Measurements from ENCODE around the gene MINDY3.

MINDY3 gene

DNA sequence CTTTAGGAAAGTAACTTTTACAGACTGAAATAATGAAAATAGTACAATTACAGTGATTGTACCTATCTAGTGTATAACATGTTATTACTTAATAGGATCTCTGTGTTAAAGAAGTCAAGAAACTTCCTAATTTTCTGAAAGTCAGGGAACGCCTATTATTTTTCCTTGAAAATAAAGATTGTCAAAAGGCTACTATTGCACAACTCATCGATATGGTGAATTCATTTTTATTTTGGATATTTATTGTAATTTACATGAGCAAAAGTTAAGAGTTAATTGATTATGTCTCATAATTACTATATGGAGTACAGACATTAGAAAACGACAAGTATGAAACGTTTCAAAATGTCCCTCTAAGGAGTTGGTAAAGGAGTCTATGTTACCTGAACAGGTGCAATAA is 12.8 kb downstream of the MINDY3 start:
- DNase-seq (ENCODE audit: low spot score in 2 of 2) = no peak
- in situ Hi-C loops (cut with MboI; ENCODE audit: low sequenced_read_pairs) = no loop called here
- Histone ChIP-seq H3K36me3 (replicated peaks) (no peaks in the 10 kb centered on the region), H3K27me3 (ENCODE audit: low read depth) (no peaks in the 10 kb centered on the region), H3K9me3 (no peaks in the 10 kb centered on the region), H3K4me3 (no peak overlapping the region), H3K4me1 (peaks cover 2% of the 10 kb centered on the region; the same call in 1 of the 2 replicates)

DNA sequence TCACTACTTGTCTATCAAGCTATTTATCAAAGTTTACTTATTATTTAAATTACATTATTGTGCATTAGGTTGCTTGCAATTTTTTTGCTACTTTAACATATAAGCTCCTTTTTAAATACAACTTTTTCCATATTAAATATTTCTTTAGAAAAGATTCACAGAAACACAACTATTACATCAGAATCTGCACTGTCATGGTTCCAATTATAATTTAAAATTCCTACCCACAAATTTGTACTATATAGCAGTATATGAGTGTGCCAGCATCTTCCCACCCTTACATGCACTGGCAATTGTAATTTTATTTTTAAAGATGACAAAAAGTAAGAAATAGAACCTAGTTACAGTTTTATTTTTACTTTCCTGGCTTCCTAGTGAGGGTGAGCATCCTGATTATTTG is 15.8 kb downstream of the MINDY3 start:
- H3K27me3 ChIP-seq (ENCODE audit: low read depth) = no peaks in the 10 kb centered on the region

DNA sequence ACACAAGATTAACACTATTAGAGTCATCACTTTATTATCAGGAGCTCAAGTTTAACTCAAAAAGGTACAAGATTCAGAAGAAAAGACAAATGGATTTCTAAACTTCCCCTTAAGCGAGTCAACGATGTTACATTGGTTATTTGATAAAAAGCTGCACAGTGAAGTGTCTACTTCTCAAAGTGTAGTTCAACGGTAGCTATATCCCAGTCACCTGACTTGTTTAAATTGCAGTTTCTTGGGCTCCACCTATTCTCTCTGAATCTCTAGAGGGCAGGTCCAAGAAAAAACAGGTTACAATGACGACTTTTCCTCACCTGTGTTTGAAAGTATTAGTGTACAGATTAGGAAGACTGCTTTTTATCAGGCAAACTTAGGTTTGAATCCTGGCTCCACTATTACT is 16.6 kb downstream of the MINDY3 start:
- Histone ChIP-seq H3K36me3 (replicated peaks) (no peaks in the 10 kb centered on the region), H3K4me1 (peaks cover 2% of the 10 kb centered on the region; the same call in 1 of the 2 replicates), H3K4me3 (no peak overlapping the region), H3K27me3 (ENCODE audit: low read depth) (no peaks in the 10 kb centered on the region), H3K9me3 (no peaks in the 10 kb centered on the region)
- DNase-seq (ENCODE audit: low spot score in 2 of 2) = no peak
- in situ Hi-C loops (cut with MboI; ENCODE audit: low sequenced_read_pairs) = no loop called here

More for the DNA sequence above, 15.8 kb downstream of the MINDY3 start:
- no peak for DNase-seq (ENCODE audit: low spot score in 2 of 2)
- no peaks in the 10 kb centered on the region for H3K36me3 ChIP-seq (replicated peaks)
- H3K9me3 ChIP-seq = no peaks in the 10 kb centered on the region
- in situ Hi-C loops (cut with MboI; ENCODE audit: low sequenced_read_pairs) = no loop called here
- peaks cover 2% of the 10 kb centered on the region; the same call in 1 of the 2 replicates for H3K4me1 ChIP-seq
- no peak overlapping the region for H3K4me3 ChIP-seq

DNA sequence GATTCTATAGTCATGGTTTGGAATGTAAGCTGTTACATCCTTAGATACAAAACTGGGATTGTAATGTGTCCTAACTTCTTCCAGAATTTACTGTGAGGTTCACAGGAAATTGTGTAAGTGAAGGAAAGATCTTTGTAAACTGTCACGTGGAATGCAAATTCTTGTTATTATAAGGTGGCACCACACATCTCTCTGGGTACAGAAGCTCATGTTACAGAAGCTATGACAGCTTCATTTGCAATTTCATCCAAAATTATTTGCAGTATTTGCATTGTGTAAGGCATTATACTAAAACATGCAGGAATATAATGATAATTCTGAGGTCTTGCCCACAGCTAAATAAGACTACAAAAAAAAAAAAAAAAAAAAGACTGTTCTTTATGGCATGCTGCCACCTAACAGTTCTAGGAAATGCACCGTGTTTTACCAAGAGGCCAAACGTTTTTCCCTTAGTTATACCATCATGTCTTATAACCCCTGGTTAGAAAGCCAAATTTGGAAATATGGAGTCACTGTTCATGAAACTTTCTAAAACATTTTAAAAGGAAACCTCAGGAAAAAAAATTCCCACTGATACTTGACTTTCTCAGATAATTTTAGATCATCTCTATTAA is 17.6 kb downstream of the MINDY3 start:
- H3K36me3 ChIP-seq (replicated peaks) = no peaks in the 10 kb centered on the region
- H3K4me1 ChIP-seq = peaks cover 2% of the 10 kb centered on the region; the same call in 1 of the 2 replicates
- H3K4me3 ChIP-seq = no peak overlapping the region
- in situ Hi-C loops (cut with MboI; ENCODE audit: low sequenced_read_pairs) = no loop called here
- no peaks in the 10 kb centered on the region for H3K27me3 ChIP-seq (ENCODE audit: low read depth)
- H3K9me3 ChIP-seq = no peaks in the 10 kb centered on the region
- DNase-seq (ENCODE audit: low spot score in 2 of 2) = no peak

DNA sequence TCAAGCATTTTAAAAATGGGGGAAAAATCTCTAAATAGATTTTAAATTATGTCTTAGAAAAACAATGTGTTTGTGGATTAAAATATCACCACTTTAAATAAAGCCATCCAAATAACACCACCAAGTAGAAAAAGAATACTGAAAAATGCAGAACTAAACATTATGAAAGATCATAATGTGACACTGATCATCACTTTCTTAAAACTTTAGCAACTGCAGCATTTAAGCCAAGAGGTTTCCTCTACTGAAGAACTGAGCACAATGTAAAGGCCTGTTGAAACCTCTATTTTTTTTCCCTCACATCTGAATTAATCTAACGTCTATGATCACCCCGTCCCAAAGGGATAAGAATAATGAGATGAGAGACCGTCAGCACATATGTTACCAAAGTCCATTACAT is 18.6 kb downstream of the MINDY3 start:
- H3K4me1 ChIP-seq = peaks cover 2% of the 10 kb centered on the region; the same call in 1 of the 2 replicates
- H3K36me3 ChIP-seq (replicated peaks) = no peaks in the 10 kb centered on the region
- in situ Hi-C loops (cut with MboI; ENCODE audit: low sequenced_read_pairs) = no loop called here
- no peaks in the 10 kb centered on the region for H3K27me3 ChIP-seq (ENCODE audit: low read depth)
- no peaks in the 10 kb centered on the region for H3K9me3 ChIP-seq
- no peak overlapping the region for H3K4me3 ChIP-seq
- DNase-seq (ENCODE audit: low spot score in 2 of 2) = no peak

DNA sequence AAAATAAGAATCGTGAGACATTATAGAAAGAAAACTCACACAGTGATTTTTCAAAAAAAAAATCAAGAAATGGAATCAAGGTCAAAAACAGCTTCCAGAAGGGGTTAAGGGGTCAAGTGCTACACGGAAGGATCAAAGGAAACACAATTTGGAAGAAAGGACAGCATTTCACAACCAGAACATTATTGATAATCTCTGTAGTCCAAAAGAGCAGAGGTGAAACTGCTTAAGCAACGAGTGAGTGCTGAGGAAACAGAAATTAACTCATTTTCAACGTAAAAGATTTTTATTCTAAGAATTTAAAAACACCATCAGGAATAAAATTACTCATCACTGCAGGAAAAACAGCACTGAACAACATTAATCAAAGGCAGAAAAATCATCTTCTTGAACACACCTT is 23.5 kb downstream of the MINDY3 start:
- no peak for DNase-seq (ENCODE audit: low spot score in 2 of 2)
- peaks cover 5% of the 10 kb centered on the region; the same call in 1 of the 2 replicates for H3K36me3 ChIP-seq (replicated peaks)
- H3K4me1 ChIP-seq = no peaks in the 10 kb centered on the region
- H3K9me3 ChIP-seq = no peaks in the 10 kb centered on the region
- H3K27me3 ChIP-seq (ENCODE audit: low read depth) = no peaks in the 10 kb centered on the region
- in situ Hi-C loops (cut with MboI; ENCODE audit: low sequenced_read_pairs) = no loop called here
- H3K4me3 ChIP-seq = no peak overlapping the region

DNA sequence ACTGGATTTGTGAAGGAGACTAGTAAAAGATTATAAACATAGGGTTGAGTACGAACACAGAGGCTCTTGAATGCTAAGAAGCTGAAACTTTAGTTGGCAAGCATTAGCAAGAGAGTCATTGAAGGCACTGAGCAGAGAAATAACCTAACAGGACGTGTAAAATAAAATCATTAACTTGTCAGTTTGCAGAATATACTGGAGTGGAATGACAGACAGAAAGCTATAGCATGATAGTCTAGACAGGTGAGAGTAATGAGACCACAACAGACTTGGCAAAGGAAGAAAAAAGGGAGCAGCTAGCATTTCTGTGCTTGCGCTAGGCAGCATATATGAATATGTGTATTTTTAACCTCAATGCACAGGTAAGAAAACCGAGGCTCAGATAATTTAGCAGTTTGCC is 30.8 kb downstream of the MINDY3 start:
- no peaks in the 10 kb centered on the region for H3K4me1 ChIP-seq
- peaks cover 11% of the 10 kb centered on the region for H3K36me3 ChIP-seq (replicated peaks)
- no peaks in the 10 kb centered on the region for H3K9me3 ChIP-seq
- no peak overlapping the region for H3K4me3 ChIP-seq
- in situ Hi-C loops (cut with MboI; ENCODE audit: low sequenced_read_pairs) = no loop called here
- no peak for DNase-seq (ENCODE audit: low spot score in 2 of 2)
- H3K27me3 ChIP-seq (ENCODE audit: low read depth) = no peaks in the 10 kb centered on the region

DNA sequence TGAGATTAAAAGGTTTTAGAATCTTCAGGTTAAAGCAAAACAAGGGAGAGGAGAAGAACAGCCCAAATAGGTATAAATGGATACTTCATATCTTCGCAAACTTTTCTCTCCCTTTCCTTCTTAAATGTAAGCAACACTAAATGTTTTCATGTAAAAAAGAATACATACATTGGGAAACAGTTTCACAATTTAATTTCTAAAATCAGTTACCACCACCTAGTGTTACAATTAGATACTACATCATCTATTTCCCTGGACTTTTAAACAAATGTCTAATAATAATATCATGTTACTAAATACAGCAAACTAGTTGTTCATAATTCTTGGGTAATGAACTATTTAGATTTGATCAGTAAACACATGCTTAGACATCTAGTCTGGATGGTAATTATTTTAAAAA is 35.8 kb downstream of the MINDY3 start:
- in situ Hi-C loops (cut with MboI; ENCODE audit: low sequenced_read_pairs) = no loop called here
- no peak for DNase-seq (ENCODE audit: low spot score in 2 of 2)

DNA sequence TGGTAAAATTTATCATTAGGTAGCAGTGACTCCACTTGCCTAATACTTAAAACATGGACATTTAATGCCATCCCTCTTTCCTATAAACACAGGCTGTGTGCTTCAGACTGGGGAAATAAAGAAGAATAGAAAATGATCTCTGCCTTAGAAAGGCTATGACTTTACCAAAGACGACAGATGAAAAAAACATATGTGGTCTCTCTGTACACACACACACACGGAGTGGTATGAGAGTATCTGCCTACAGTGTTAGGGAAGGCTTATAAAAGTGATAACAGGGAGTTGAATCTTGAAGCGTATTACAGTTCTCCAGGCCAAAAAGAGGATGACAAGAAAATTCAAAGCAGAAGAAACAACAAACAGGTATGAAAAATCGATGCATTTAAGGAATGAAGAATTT is 38.2 kb downstream of the MINDY3 start:
- H3K9me3 ChIP-seq = no peaks in the 10 kb centered on the region
- no peak for DNase-seq (ENCODE audit: low spot score in 2 of 2)
- H3K4me3 ChIP-seq = no peak overlapping the region
- H3K27me3 ChIP-seq (ENCODE audit: low read depth) = no peaks in the 10 kb centered on the region
- H3K4me1 ChIP-seq = no peaks in the 10 kb centered on the region
- in situ Hi-C loops (cut with MboI; ENCODE audit: low sequenced_read_pairs) = no loop called here
- H3K36me3 ChIP-seq (replicated peaks) = peaks cover 5% of the 10 kb centered on the region; the same call in 1 of the 2 replicates

More for the DNA sequence above, 35.8 kb downstream of the MINDY3 start:
- Histone ChIP-seq H3K27me3 (ENCODE audit: low read depth) (no peaks in the 10 kb centered on the region), H3K4me1 (no peaks in the 10 kb centered on the region), H3K36me3 (replicated peaks) (peaks cover 3% of the 10 kb centered on the region; the same call in 1 of the 2 replicates), H3K9me3 (no peaks in the 10 kb centered on the region), H3K4me3 (no peak overlapping the region)

DNA sequence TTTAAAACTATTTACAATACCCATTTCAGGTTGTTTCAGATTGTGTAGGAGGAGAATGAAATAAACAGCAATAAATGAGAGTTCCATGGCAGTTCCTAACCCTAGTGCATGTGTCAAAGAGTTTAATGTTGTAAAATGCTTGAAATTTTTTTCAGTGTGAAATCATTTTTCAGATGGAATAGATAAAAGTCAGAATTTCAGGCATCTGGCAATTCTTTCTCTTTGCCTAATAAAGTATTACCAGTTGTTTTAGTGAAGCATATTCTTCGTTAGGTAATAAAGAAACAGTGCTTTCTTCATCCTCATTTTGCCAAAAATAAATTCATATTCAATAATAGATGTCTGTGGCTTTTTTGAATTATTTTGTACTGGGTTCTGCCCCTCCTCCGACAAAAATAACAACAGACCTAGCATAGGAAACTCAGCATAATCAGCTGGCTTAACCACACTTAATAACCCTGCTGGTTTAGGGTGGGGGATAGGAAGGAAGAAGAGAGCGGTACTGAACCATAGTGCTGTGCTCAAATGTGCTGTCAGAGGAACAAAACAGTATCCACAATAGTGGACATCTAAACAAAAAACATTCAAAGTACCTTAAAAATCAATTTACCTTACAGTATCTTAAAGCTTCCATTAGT is 39.1 kb downstream of the MINDY3 start:
- DNase-seq (ENCODE audit: low spot score in 2 of 2) = no peak
- Histone ChIP-seq H3K27me3 (ENCODE audit: low read depth) (no peaks in the 10 kb centered on the region), H3K9me3 (no peaks in the 10 kb centered on the region), H3K4me1 (no peaks in the 10 kb centered on the region), H3K36me3 (replicated peaks) (peaks cover 5% of the 10 kb centered on the region; the same call in 1 of the 2 replicates), H3K4me3 (no peak overlapping the region)
- in situ Hi-C loops (cut with MboI; ENCODE audit: low sequenced_read_pairs) = no loop called here

DNA sequence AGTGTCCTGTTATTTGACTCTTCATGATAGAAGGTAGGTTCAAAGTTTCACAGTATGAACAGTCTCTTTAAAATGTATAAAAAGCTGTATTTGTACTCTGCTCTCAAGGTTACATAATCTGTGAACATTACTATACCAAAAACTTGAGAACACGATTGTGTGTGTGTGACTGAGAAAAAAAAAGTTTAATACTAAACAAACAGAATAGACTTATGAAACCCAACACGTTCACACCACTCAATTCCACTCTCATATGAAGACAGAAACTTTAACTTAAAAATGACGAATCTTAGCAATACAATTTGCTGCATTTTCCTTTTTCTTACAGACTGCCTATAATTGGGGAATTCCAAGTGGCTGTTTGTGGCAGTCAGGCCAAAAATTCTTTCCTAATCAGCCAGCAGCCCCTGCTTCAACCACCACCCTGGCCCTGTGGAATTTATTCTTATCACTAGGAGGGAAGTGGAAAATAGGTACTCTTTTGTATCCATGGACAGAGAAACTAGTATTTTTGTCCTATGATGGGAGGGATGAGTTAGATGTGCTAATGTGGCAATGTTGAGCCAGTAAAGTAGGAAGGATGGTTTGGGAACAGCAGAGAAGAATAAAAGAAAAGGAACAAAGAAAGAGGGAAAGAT is 42.8 kb downstream of the MINDY3 start:
- Histone ChIP-seq H3K9me3 (no peaks in the 10 kb centered on the region), H3K4me1 (no peaks in the 10 kb centered on the region), H3K27me3 (ENCODE audit: low read depth) (no peaks in the 10 kb centered on the region), H3K4me3 (no peak overlapping the region), H3K36me3 (replicated peaks) (peaks cover 5% of the 10 kb centered on the region; the same call in 1 of the 2 replicates)
- no peak for DNase-seq (ENCODE audit: low spot score in 2 of 2)
- in situ Hi-C loops (cut with MboI; ENCODE audit: low sequenced_read_pairs) = no loop called here

DNA sequence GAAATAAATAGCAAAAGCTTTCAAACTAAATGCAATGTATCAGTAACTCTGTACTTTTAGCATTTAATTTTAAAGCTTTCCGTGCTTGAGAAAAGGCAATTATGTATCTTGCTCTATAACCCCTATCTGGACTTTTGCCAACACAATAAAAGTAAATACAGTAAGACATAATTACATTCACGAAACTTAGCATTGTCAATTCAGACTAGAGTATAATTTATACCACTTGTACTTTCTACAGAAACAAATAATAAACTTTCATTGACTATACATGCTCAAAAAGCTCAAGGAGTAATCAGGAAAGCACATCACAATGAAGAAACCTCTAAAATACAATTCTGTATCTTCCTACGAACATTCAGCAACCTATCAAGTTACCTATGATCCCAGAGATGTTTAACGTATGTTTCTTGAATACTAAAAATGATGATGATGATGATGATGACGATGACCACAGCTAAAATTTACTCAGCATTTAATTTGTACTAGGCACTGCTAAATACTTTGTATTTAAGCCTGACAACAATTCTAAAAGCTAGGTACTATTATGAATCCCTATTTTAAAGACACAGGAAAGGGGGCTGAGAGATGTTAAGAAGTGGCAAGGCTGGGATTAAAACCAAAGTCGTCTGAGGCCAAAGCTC is 44.9 kb downstream of the MINDY3 start:
- in situ Hi-C loops (cut with MboI; ENCODE audit: low sequenced_read_pairs) = no loop called here

DNA sequence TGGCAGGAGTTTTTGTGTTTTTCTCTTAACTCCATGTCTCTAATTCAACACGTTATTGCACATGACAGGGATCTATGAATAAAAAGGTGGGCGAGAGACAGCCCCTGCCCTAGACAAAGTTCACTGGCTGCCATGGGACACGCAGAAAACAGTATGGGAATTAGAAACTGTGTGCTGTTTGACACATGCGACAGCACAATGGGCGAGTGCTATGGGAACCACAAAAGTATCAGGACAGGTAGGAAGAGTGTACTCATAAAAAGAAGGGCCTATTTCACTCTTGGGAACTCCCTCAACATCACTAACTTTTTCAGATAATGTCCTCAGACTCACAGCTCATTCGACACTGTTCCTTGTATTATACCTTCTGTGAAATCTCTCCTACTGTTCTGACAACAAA is 45.7 kb downstream of the MINDY3 start:
- no peaks in the 10 kb centered on the region for H3K4me1 ChIP-seq
- no peak overlapping the region for H3K4me3 ChIP-seq
- H3K9me3 ChIP-seq = no peaks in the 10 kb centered on the region
- DNase-seq (ENCODE audit: low spot score in 2 of 2) = no peak
- in situ Hi-C loops (cut with MboI; ENCODE audit: low sequenced_read_pairs) = no loop called here
- 0 out of 2 replicates have a peak, but pooled peaks cover 2% of the 10 kb centered on the region for H3K36me3 ChIP-seq (replicated peaks)
- H3K27me3 ChIP-seq (ENCODE audit: low read depth) = no peaks in the 10 kb centered on the region

More for the DNA sequence above, 44.9 kb downstream of the MINDY3 start:
- H3K36me3 ChIP-seq (replicated peaks) = 0 out of 2 replicates have a peak, but pooled peaks cover 2% of the 10 kb centered on the region
- no peaks in the 10 kb centered on the region for H3K4me1 ChIP-seq
- no peak overlapping the region for H3K4me3 ChIP-seq
- H3K9me3 ChIP-seq = no peaks in the 10 kb centered on the region
- DNase-seq (ENCODE audit: low spot score in 2 of 2) = no peak
- no peaks in the 10 kb centered on the region for H3K27me3 ChIP-seq (ENCODE audit: low read depth)

DNA sequence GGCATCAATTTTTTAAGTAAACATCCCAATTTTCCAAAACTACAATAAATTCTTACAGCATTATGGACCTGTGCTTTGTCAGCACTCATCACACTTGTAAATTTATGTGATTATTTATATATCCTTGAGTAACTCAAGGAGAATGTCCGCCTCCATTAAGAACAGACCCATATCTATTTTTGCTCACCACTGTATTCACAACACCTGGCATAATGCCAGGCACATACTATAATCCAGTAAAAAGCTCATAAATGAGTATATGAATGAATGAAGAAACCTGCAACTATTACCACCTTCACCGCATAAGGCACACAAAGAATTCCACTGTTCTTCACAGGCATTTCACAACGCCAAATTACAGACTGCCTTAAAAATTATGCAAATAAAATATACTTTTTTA is 46.9 kb downstream of the MINDY3 start:
- no peaks in the 10 kb centered on the region for H3K27me3 ChIP-seq (ENCODE audit: low read depth)
- no peaks in the 10 kb centered on the region for H3K4me1 ChIP-seq
- no peaks in the 10 kb centered on the region for H3K9me3 ChIP-seq
- DNase-seq (ENCODE audit: low spot score in 2 of 2) = peak in 1 of 2 experiments; percentile 8
- no peaks in the 10 kb centered on the region for H3K36me3 ChIP-seq (replicated peaks)
- in situ Hi-C loops (cut with MboI; ENCODE audit: low sequenced_read_pairs) = no loop called here
- H3K4me3 ChIP-seq = no peak overlapping the region

Data from HAP-1 (cell line).